Fibroblast of pulmonary artery (primary cell): Measurements from ENCODE around the gene HES3.

Source experiments
- DNase-seq: peaks from one replicate; pipeline ENCODE4 v3.0.0-alpha.2; 2010; ENCODE audit warnings: low read depth
- H3K4me3 ChIP-seq: replicated peaks from 2 replicates; pipeline ENCODE4 v1.5.1; 2011; ENCODE audit warnings: low read depth, mild to moderate bottlenecking, control low read depth, low read length, moderate library complexity
- CTCF ChIP-seq: IDR thresholded peaks from 2 replicates; pipeline ENCODE4 v1.5.1; 2011; ENCODE audit warnings: mild to moderate bottlenecking, control low read depth, low read length, inconsistent platforms; ENCODE audit errors: missing control alignments

HES3 gene

GRCh38 chr1:6222636-6223035, 21.3 kb upstream of the HES3 start:
- peak; percentile 55 for DNase-seq

GRCh38 chr1:6223617-6224016, 20.4 kb upstream of the HES3 start:
- no peak for TF ChIP-seq CTCF
- no peak for DNase-seq
- H3K4me3 ChIP-seq = no peak overlapping the region

More at GRCh38 chr1:6222636-6223035, 21.3 kb upstream of the HES3 start:
- no peak for TF ChIP-seq CTCF
- H3K4me3 ChIP-seq = no peak overlapping the region

- TF ChIP-seq CTCF = no peak
- no peak overlapping the region for H3K4me3 ChIP-seq
- no peak for DNase-seq
These were observed 19.3 kb upstream of the HES3 start for GRCh38 chr1:6224718-6225117.

- H3K4me3 ChIP-seq = no peak overlapping the region
- no peak for DNase-seq
- TF ChIP-seq CTCF = no peak
These were observed 18.3 kb upstream of the HES3 start for GRCh38 chr1:6225651-6226050.

GRCh38 chr1:6233376-6233775, 10.6 kb upstream of the HES3 start:
- no peak for TF ChIP-seq CTCF
- no peak for DNase-seq
- no peak overlapping the region for H3K4me3 ChIP-seq

GRCh38 chr1:6234502-6235295, 9.3 kb upstream of the HES3 start:
- no peak for DNase-seq
- peak overlapping the region; percentile 75 for H3K4me3 ChIP-seq
- TF ChIP-seq CTCF = no peak

GRCh38 chr1:6235296-6235677, 8.7 kb upstream of the HES3 start:
- TF ChIP-seq CTCF = no peak
- H3K4me3 ChIP-seq = peak overlapping the region; percentile 75
- no peak for DNase-seq
